Panc1 (cell line): ENCODE data around the gene DHFR2. TPM values are rescaled to one million over a fixed set of nuclear protein-coding genes. Genes with fewer than 3 reads are reported as not detected.

Source experiments
- ATAC-seq: fragments of 200-7000 bp; cut with Tn5 transposase; 2 replicates; pipeline ENCODE4 v1.9.1; 2020; ENCODE audit warnings: mild to moderate bottlenecking, moderate library complexity
- BruUV-seq: library from RNA; stranded (reverse); fragments of 400-500 nt; replicated peaks from 2 replicates; lab custom pipeline; 2021; lab: Mats Ljungman, UMichigan
- CTCF ChIA-PET: fragments of 300-600 bp; sonication (Branson Sonifier 250); formaldehyde crosslinking; loops from one replicate; lab custom pipeline; 2022; ENCODE audit warnings: antibody characterized with exemption; lab: Charles Lee
- POLR2A ChIA-PET: fragments of 300-600 bp; sonication (Branson Sonifier 250); formaldehyde crosslinking; loops from one replicate; lab custom pipeline; 2022; ENCODE audit warnings: antibody characterized with exemption; lab: Charles Lee
- DNase-seq: peaks from one replicate; pipeline ENCODE4 v3.0.0-alpha.2; 2010; ENCODE audit warnings: low read depth, low spot score
- H3K27ac ChIP-seq: 2 replicates; pipeline ENCODE4 v1.5.1; 2011; ENCODE audit warnings: mild to moderate bottlenecking, low read length, inconsistent platforms
- H3K27me3 ChIP-seq: fragments of 200-500 bp; sonication (Bioruptor generic); 2 replicates; pipeline ENCODE4 v1.6.0; 2014; ENCODE audit warnings: low read length, inconsistent platforms; ENCODE audit not compliant: control insufficient read depth, insufficient read depth
- H3K36me3 ChIP-seq: fragments of 200-500 bp; sonication (Bioruptor generic); 2 replicates; pipeline ENCODE4 v1.5.1; 2014; ENCODE audit warnings: inconsistent platforms, mild to moderate bottlenecking, low read length, moderate library complexity; ENCODE audit not compliant: control insufficient read depth, insufficient read depth
- H3K4me1 ChIP-seq: 2 replicates; pipeline ENCODE4 v1.5.1; 2011; ENCODE audit warnings: inconsistent platforms, mild to moderate bottlenecking, low read length, moderate library complexity; ENCODE audit not compliant: control insufficient read depth, insufficient read depth
- H3K4me3 ChIP-seq, 2 experiments: 2 replicates each; pipeline ENCODE4 v1.5.1; 2011 to 2012; ENCODE audit warnings: low read depth in 2 of 2, low read length in 2 of 2, mild to moderate bottlenecking in 2 of 2, inconsistent platforms in 1 of 2, moderate library complexity in 1 of 2
- H3K9me3 ChIP-seq: fragments of 200-500 bp; sonication (Bioruptor generic); 2 replicates; pipeline ENCODE4 v1.5.1; 2014; ENCODE audit warnings: low read depth, mild to moderate bottlenecking, inconsistent platforms, low read length, moderate library complexity; ENCODE audit not compliant: control insufficient read depth, insufficient read depth
- POLR2AphosphoS5 ChIP-seq: IDR thresholded peaks from 2 replicates; pipeline ENCODE4 v1.6.1; 2012; ENCODE audit warnings: mild to moderate bottlenecking, low read depth, low read length, moderate library complexity
- REST ChIP-seq, 2 experiments: IDR thresholded peaks; 2 replicates each; pipeline ENCODE4 v1.6.1; 2011 to 2012; ENCODE audit warnings: low read depth in 2 of 2, control low read depth in 1 of 2, low read length in 1 of 2, mild to moderate bottlenecking in 1 of 2, moderate library complexity in 1 of 2; ENCODE audit not compliant: insufficient read depth in 1 of 2
- SIN3A ChIP-seq: IDR thresholded peaks from 2 replicates; pipeline ENCODE4 v1.6.1; 2012; ENCODE audit warnings: low read depth, mild to moderate bottlenecking, low read length, moderate library complexity, borderline replicate concordance; ENCODE audit not compliant: insufficient read depth
- TCF7L2 ChIP-seq: IDR thresholded peaks from 2 replicates; pipeline ENCODE4 v1.6.1; 2011; ENCODE audit warnings: mild to moderate bottlenecking, low read depth, low read length, inconsistent platforms
- in situ Hi-C: cut with HindIII; loops from 2 replicates; pipeline ENCODE4 v1.10.0; 2016; ENCODE audit warnings: low sequenced_read_pairs, low pct_unique_long_range_greater_than_20kb
- intact Hi-C: fragments of 100-400 bp; cut with micrococcal nuclease; formaldehyde crosslinking; loops from one replicate; pipeline ENCODE4 v1.10.0; 2022; ENCODE audit not compliant: unreplicated experiment
- total RNA-seq: library from RNA; stranded (reverse); gene quantifications from one replicate; pipeline ENCODE4 v1.2.1, GENCODE V29; 2021; ENCODE audit not compliant: unreplicated experiment
- TF ChIP-seq, protein P1 (sequence below): fragments of 450-650 bp; IDR thresholded peaks from 2 replicates; pipeline ENCODE4 v1.5.1; 2017; ENCODE audit warnings: mild to moderate bottlenecking

DHFR2 gene
- total RNA-seq, 1 experiment from 2014 or later, result 2.7 TPM

- intact Hi-C loops, result no loop called here
- TF ChIP-seq, protein P1, sequence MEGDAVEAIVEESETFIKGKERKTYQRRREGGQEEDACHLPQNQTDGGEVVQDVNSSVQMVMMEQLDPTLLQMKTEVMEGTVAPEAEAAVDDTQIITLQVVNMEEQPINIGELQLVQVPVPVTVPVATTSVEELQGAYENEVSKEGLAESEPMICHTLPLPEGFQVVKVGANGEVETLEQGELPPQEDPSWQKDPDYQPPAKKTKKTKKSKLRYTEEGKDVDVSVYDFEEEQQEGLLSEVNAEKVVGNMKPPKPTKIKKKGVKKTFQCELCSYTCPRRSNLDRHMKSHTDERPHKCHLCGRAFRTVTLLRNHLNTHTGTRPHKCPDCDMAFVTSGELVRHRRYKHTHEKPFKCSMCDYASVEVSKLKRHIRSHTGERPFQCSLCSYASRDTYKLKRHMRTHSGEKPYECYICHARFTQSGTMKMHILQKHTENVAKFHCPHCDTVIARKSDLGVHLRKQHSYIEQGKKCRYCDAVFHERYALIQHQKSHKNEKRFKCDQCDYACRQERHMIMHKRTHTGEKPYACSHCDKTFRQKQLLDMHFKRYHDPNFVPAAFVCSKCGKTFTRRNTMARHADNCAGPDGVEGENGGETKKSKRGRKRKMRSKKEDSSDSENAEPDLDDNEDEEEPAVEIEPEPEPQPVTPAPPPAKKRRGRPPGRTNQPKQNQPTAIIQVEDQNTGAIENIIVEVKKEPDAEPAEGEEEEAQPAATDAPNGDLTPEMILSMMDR, result no peak
- TF ChIP-seq REST (IDR thresholded peaks at IDR 0.05; ENCODE audit: insufficient read depth in 1 of 2, low read depth in 2 of 2, low read length in 1 of 2) (no peak), POLR2AphosphoS5 (no peak), SIN3A (no peak), TCF7L2 (no peak)
- ATAC-seq, result no peak
Measured at GRCh38 chr3:94065122-94065521, 2.4 kb upstream of the DHFR2 start.

DNA sequence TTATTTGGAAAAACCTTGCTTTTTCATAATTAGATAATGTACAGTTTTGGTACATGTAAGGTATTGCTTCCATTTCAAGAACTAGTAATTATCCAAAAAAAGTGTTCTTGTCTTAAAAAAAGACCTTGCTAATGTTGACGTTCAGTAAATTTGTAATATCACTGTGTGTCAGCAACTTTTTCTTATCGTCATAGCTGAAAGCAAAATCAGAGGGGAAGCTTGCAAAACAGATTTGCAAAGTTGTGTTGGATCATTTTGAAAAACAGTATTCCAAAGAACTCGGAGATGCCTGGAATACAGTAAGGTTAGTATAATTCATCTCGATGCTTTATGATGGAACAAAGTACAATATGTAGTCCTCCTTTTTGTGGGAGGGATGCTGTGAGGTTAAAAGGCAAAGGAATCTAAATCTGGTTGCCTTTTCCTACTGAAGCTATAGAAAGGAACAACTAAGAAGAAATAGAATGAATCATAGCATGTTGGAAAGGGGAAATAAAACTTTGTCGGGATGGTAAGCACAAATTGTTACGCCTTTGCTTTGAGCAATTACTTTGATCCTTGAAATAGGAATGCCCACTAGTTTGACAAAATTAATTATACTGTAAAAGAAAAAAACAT, 1.6 kb upstream of the DHFR2 start:
- H3K36me3 ChIP-seq, result no peaks in the 10 kb centered on the region
- H3K27me3 ChIP-seq, result no peaks in the 10 kb centered on the region
- H3K4me1 ChIP-seq, result peaks cover 14% of the 10 kb centered on the region
- ChIA-PET POLR2A (no interaction called here), CTCF (no interaction called here)
- TF ChIP-seq TCF7L2, result no peak
- no peak for TF ChIP-seq SIN3A
- TF ChIP-seq REST (IDR thresholded peaks at IDR 0.05; ENCODE audit: insufficient read depth in 1 of 2, low read depth in 2 of 2, low read length in 1 of 2), result no peak
- TF ChIP-seq POLR2AphosphoS5, result no peak
- TF ChIP-seq, protein P1, result no peak
- H3K4me3 ChIP-seq, result peak overlapping the region; percentile 76 to 98
- BruUV-seq, result no TSS peak
- DNase-seq (no peak), ATAC-seq (no peak)
- H3K9me3 ChIP-seq, result no peaks in the 10 kb centered on the region
- H3K27ac ChIP-seq, result peak overlapping the region; percentile 97
- in situ Hi-C loops (no loop called here), intact Hi-C loops (no loop called here)

More at GRCh38 chr3:94065122-94065521, 2.4 kb upstream of the DHFR2 start:
- Histone ChIP-seq H3K27me3 (no peaks in the 10 kb centered on the region), H3K4me3 (no peak overlapping the region), H3K27ac (no peak overlapping the region), H3K36me3 (no peaks in the 10 kb centered on the region), H3K9me3 (no peaks in the 10 kb centered on the region), H3K4me1 (peaks cover 14% of the 10 kb centered on the region)
- no TSS peak for BruUV-seq
- in situ Hi-C loops, result no loop called here
- no peak for DNase-seq
- ChIA-PET CTCF (no interaction called here), POLR2A (interaction anchor here (0.6 kb wide), 1 partner anchor 63 kb away, joined by 3 read pairs; no protein-coding TSS in a partner anchor)
